HG02885 (cell line): ENCODE data around the gene NFIA.
A peak's percentile ranks its signal among the peaks of the same experiment; 100 is the strongest.

Source experiments
- ATAC-seq: cut with Tn5 transposase; IDR thresholded peaks from one replicate; pipeline ENCODE4 v1.9.1; 2021; ENCODE audit warnings: mild to moderate bottlenecking; ENCODE audit not compliant: unreplicated experiment, poor library complexity

Gene NFIA

GRCh38 chr1:61082311-61083012 lies at the start of gene NFIA:
NFIA (plus strand) TSS chr1:61082561.
- no peak for ATAC-seq

- no peak for ATAC-seq
These were observed 46.5 kb upstream of the NFIA start for GRCh38 chr1:61035880-61036279.

- ATAC-seq: no peak
These were observed 39.8 kb upstream of the NFIA start for GRCh38 chr1:61042466-61043009.

- peak; percentile 47 for ATAC-seq
These were observed 39.1 kb upstream of the NFIA start for GRCh38 chr1:61043010-61043820.

GRCh38 chr1:61046434-61046833 lies 35.9 kb upstream of the NFIA start:
- no peak for ATAC-seq

- ATAC-seq: no peak
These were observed 35.3 kb upstream of the NFIA start for GRCh38 chr1:61047061-61047460.

- peak; percentile 76 for ATAC-seq
These were observed 32.4 kb upstream of the NFIA start for GRCh38 chr1:61049850-61050540.

- peak; percentile 18 for ATAC-seq
These were observed 31.6 kb upstream of the NFIA start for GRCh38 chr1:61050541-61051442.

GRCh38 chr1:61051443-61051718 lies 31.0 kb upstream of the NFIA start:
- ATAC-seq: no peak

GRCh38 chr1:61051719-61052394 lies 30.5 kb upstream of the NFIA start:
- no peak for ATAC-seq

- ATAC-seq: no peak
These were observed 29.8 kb upstream of the NFIA start for GRCh38 chr1:61052395-61053225.

- ATAC-seq: no peak
These were observed 29.1 kb upstream of the NFIA start for GRCh38 chr1:61053226-61053711.

- no peak for ATAC-seq
These were observed 28.4 kb upstream of the NFIA start for GRCh38 chr1:61053712-61054600.

GRCh38 chr1:61054601-61054993 lies 27.8 kb upstream of the NFIA start:
- ATAC-seq: no peak

- ATAC-seq: no peak
These were observed 27.2 kb upstream of the NFIA start for GRCh38 chr1:61055110-61055614.

GRCh38 chr1:61056196-61056572 lies 26.2 kb upstream of the NFIA start:
- no peak for ATAC-seq
